Upper lobe of left lung (tissue), 6 donors: Measurements from ENCODE around the gene UBE2M. TPM values are rescaled to one million over a fixed set of nuclear protein-coding genes. Genes with fewer than 3 reads are reported as not detected.
"Not testable (repeated sequence)": the region's sequence is repeated elsewhere in the genome, so short reads cannot be mapped to it uniquely, and the experiment has no call there.

ENCODE experiments used
- ATAC-seq, 2 donors: fragments of 200-7000 bp; cut with Tn5 transposase; one replicate each; pipeline ENCODE4 v1.9.1; 2022; ENCODE audit warnings: mild to moderate bottlenecking in 2 of 2, moderate library complexity in 2 of 2; ENCODE audit not compliant: low FRiP score in 2 of 2
- DNase-seq, 2 donors: peaks; one replicate each; pipeline ENCODE4 v3.0.0-alpha.2; 2019 to 2020
- H3K27ac ChIP-seq, 4 donors: fragments of 200-600 bp; sonication (generic); one replicate each; pipeline ENCODE4 v1.5.1; 2016 to 2019
- H3K27me3 ChIP-seq, 4 donors: fragments of 200-600 bp; sonication (generic); one replicate each; pipeline ENCODE4 v1.5.1; 2017 to 2019
- H3K36me3 ChIP-seq, 4 donors: fragments of 200-600 bp; sonication (generic); one replicate each; pipeline ENCODE4 v1.5.1; 2016 to 2019
- H3K4me1 ChIP-seq, 4 donors: fragments of 200-600 bp; sonication (generic); one replicate each; pipeline ENCODE4 v1.5.1; 2018 to 2019
- H3K4me3 ChIP-seq, 4 donors: fragments of 200-600 bp; sonication (generic); one replicate each; pipeline ENCODE4 v1.5.1; 2017 to 2019; ENCODE audit warnings: mild to moderate bottlenecking in 2 of 4, moderate library complexity in 1 of 4
- H3K9me3 ChIP-seq, 4 donors: fragments of 200-600 bp; sonication (generic); one replicate each; pipeline ENCODE4 v1.5.1; 2018 to 2019
- EP300 ChIP-seq, 4 donors: sonication (generic); formaldehyde crosslinking; IDR thresholded peaks; one replicate each; pipeline ENCODE4 v1.5.1; 2017; ENCODE audit warnings: antibody characterized with exemption in 4 of 4, control low read depth in 2 of 4
- POLR2A ChIP-seq, 4 donors: fragments of 450-650 bp; IDR thresholded peaks; one replicate each; pipeline ENCODE4 v1.5.1; 2016 to 2017; ENCODE audit warnings: antibody characterized with exemption in 4 of 4, mild to moderate bottlenecking in 2 of 4
- POLR2AphosphoS5 ChIP-seq, 2 donors: sonication (generic); formaldehyde crosslinking; IDR thresholded peaks; one replicate each; pipeline ENCODE4 v1.5.1; 2017; ENCODE audit warnings: antibody characterized with exemption in 2 of 2
- WGBS, 2 donors: methylation state at CpG; one replicate each; pipeline ENCODE4 v1.1.5; 2017 to 2018; 5-methylcytosine and 5-hydroxymethylcytosine counted together
- total RNA-seq, 6 donors: library from RNA; depleted of rRNA in 4 of 6; stranded (reverse); fragments of >200 nt in 4 of 6; gene quantifications; one replicate each; pipeline versions ENCODE4 v1.1.0 to v1.2.1, GENCODE V29; 2016 to 2021
- TF ChIP-seq, protein P1 (sequence below), 6 experiments: fragments of 450-650 bp in 4 of 6; fragments of 200-600 bp in 2 of 6; sonication (generic) in 2 of 6; IDR thresholded peaks; one replicate each; pipeline ENCODE4 v1.5.1; 2016 to 2019; ENCODE audit warnings: antibody characterized with exemption in 6 of 6
- donor health status: DM: no; HTN: no; CAD: no; lungs with moderate emphysema.
- donor health status: DM: no; HTN: yes; CAD: no; lungs with severe emphysema.

The UBE2M gene
- total RNA-seq = 10 to 100 TPM; 33.0 to 53.9 (median 41.6) TPM

DNA sequence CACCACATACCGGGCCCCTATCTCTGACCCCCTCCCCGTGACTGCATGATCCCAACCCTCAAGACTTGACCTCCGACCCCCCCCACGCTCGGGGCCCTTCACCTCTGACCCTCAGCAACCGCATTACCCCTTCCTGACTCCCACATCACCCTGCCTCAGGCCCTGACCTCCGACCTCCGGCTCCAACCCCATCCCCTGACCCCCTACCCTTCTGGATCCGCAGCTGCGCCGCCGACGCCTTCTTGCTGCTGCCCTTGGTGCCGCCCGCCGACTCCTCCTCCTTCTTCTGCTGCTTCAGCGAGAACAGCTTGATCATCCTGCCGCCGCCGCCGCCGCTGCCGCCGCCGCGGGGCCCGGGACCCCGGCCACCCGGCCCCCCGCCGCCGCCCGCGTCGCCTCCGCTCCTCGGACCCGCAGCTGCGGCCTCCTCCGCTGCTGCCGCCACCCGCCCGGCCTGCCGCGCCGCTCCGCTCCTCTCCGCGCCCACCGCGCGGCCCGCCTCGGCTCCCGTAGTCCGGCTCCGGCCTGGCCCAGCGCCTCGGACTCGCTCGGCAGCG is at the start of gene UBE2M:
Gene UBE2M, minus strand, starts transcription at position 546 of the 557 bp plus-strand sequence. Its CDS starts 230 bp downstream, at position 316.
- Histone ChIP-seq H3K9me3 (no peaks in the 10 kb centered on the region), H3K27me3 (peaks cover 0 to 10% (median 0%) of the 10 kb centered on the region in 4 donors), H3K27ac (peak within 1 kb of the TSS; percentile 98 to 100 (median 98)), H3K4me1 (peaks cover 58 to 74% (median 64%) of the 10 kb centered on the region in 4 donors), H3K4me3 (peak within 1 kb of the TSS; percentile 71 to 96 (median 86)), H3K36me3 (peaks cover 9 to 23% (median 16%) of the 10 kb centered on the region in 4 donors)
- TF ChIP-seq POLR2AphosphoS5 (IDR thresholded peaks at IDR 0.05) (no peak), EP300 (IDR thresholded peaks at IDR 0.05) (no peak), POLR2A (IDR thresholded peaks at IDR 0.05) (no peak)
- TF ChIP-seq, protein P1, sequence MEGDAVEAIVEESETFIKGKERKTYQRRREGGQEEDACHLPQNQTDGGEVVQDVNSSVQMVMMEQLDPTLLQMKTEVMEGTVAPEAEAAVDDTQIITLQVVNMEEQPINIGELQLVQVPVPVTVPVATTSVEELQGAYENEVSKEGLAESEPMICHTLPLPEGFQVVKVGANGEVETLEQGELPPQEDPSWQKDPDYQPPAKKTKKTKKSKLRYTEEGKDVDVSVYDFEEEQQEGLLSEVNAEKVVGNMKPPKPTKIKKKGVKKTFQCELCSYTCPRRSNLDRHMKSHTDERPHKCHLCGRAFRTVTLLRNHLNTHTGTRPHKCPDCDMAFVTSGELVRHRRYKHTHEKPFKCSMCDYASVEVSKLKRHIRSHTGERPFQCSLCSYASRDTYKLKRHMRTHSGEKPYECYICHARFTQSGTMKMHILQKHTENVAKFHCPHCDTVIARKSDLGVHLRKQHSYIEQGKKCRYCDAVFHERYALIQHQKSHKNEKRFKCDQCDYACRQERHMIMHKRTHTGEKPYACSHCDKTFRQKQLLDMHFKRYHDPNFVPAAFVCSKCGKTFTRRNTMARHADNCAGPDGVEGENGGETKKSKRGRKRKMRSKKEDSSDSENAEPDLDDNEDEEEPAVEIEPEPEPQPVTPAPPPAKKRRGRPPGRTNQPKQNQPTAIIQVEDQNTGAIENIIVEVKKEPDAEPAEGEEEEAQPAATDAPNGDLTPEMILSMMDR (IDR thresholded peaks at IDR 0.05) = no peak
- no peak for ATAC-seq
- DNase-seq = peak in 1 of 2 donors; percentile 63
- 1% methylated on average over 23 to 35 of the region's 62 CpGs for WGBS, 2 donors

DNA sequence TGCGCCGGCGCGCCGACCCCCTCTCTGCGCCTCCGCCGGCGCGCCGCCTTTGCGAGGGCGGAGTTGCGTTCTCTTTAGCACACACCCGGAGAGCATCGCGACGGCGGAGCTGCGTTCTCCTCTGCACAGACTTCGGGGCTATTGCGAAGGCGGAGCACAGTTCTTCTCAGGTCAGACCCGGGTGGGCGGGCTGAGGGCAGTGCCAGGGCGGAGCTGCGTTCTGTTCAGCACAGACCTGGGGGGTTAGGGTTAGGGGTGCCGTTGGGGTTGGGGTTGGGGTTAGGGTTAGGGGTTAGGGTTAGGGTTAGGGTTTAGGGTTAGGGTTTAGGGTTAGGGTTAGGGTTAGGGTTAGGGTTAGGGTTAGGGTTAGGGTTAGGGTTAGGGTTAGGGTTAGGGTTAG is 48.8 kb upstream of the UBE2M start:
- not testable (repeated sequence) for H3K4me3 ChIP-seq, H3K27me3 ChIP-seq, H3K4me1 ChIP-seq, DNase-seq, H3K36me3 ChIP-seq, H3K27ac ChIP-seq, H3K9me3 ChIP-seq, ATAC-seq
- WGBS, 2 donors = 88% methylated on average over 15 of the region's 28 CpGs; no CpG with 5 or more reads in 1 of the 2 donors

DNA sequence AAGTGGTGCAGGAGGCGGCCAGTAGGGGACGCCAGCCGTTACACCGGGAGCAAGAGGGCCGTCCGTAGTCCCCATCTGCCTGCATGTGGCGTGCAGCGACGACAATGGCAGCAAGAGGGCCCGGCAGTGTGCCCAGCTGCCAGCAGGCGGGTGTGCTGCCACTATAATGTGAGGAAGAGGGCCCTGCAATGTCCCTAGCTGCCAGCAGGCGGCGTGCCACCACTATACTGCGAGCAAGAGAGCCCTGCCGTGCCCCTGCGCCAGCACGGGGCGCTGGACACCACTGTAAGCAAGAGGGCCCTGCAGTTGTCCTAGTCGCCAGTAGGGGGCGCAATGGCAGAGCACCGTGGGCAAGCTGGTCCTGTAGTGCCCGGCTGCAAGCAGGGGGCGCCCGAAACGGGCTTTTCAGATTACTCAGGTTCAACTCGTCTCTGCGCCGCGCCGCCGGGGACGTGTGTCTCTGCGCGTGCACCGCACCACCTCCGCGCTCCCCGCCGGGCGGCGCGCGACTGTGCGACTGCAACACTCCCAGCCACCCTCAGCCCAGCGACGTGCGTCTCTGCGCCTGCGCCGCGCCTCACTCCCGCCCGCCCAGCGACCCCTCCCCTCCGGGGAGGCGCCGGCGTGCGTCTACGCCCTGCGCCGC is 48.0 kb upstream of the UBE2M start:
- DNase-seq = peak in 1 of 2 donors; percentile 86
- H3K4me1 ChIP-seq, H3K27me3 ChIP-seq, H3K36me3 ChIP-seq, H3K27ac ChIP-seq, H3K4me3 ChIP-seq, H3K9me3 ChIP-seq, ATAC-seq: not testable (repeated sequence)
- 84 to 87% methylated on average over 6 to 54 of the region's 62 CpGs for WGBS, 2 donors
- TF ChIP-seq, protein P1 (IDR thresholded peaks at IDR 0.05) = peak in 4 of 6 experiments; percentile 15 to 56 (median 41)

DNA sequence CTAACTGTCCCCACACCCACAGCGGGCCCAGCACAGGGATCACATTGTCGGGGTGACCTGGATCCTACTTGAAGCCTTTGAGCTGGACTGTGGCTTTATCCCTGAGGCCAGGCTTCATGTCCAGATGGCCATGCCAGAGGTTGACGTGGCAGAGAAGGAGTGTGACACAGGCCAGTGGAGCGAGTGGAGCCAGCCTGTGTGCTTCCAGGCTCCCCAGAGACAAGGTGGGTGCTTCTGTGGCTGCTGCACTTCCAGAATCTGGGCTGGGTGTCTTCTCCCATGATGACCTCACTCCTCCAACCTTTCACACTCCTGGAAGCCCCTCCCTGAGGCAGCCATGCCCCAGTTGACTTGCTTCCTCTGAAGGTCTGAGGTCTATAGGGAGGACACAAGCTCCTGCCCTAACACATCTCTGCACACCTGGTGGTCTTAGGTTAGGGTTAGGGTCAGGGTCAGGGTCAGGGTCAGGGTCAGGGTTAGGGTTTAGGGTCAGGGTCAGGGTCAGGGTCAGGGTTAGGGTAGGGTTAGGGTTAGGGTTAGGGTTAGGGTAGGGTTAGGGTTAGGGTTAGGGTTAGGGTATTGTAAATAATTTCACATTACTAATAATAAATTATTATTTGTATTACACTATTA is 27.8 kb upstream of the UBE2M start:
- Histone ChIP-seq H3K9me3 (no peaks in the 10 kb centered on the region), H3K4me3 (no peak overlapping the region), H3K36me3 (peaks cover 0 to 31% (median 19%) of the 10 kb centered on the region in 4 donors), H3K27ac (no peak overlapping the region), H3K27me3 (no peaks in the 10 kb centered on the region), H3K4me1 (peaks cover 3 to 5% (median 3%) of the 10 kb centered on the region in 4 donors)
- 87 to 100% methylated on average over 2 to 4 of the region's 4 CpGs for WGBS, 2 donors
- TF ChIP-seq POLR2A (IDR thresholded peaks at IDR 0.05) (no peak), EP300 (IDR thresholded peaks at IDR 0.05) (no peak), POLR2AphosphoS5 (IDR thresholded peaks at IDR 0.05) (no peak)
- DNase-seq (no peak), ATAC-seq (no peak)

DNA sequence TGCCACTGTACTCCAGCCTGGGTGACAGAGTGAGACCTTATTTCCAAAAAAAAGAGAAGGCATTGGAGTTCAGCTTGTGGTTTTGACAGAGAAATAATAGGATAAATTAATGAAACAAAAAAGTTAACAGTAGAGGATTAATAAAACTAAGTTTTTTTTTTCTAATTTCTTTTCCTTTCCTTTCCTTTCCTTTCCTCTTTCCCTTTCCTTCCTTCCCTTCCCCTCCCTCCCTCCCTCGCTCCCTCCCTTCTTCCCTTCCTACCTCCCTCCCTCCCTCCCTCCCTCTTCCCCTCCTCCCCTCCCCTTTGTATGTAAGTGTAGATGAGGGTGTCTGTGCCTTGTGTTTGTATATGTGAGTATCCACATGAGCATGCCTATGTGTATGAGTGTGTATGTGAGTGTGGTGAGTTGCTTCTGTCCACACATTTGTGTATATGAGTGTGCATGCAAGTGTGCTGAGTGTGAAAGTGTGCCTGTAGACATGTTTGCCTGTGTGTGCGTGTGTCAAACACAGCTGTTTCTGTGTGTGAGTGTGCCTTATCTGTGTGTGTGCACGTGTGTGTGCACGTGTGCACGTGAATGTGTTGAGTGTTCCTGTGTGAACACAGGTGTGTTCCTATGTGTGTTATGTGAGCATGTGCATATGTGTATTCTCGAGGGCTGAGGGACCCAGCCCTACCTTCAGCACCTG is 27.2 kb upstream of the UBE2M start:
- WGBS, 2 donors = 76 to 91% methylated on average over 2 to 6 of the region's 6 CpGs
- no peak for ATAC-seq

More for the DNA sequence above, 27.2 kb upstream of the UBE2M start:
- no peak overlapping the region for H3K4me3 ChIP-seq
- TF ChIP-seq EP300 (IDR thresholded peaks at IDR 0.05) (no peak), POLR2AphosphoS5 (IDR thresholded peaks at IDR 0.05) (no peak), POLR2A (IDR thresholded peaks at IDR 0.05) (no peak)
- TF ChIP-seq, protein P1 (IDR thresholded peaks at IDR 0.05) = no peak
- H3K27me3 ChIP-seq = no peaks in the 10 kb centered on the region
- no peak for DNase-seq
- H3K27ac ChIP-seq = no peak overlapping the region
- peaks cover 0 to 31% (median 19%) of the 10 kb centered on the region in 4 donors for H3K36me3 ChIP-seq
- H3K9me3 ChIP-seq = no peaks in the 10 kb centered on the region
- peaks cover 9 to 11% (median 9%) of the 10 kb centered on the region in 4 donors for H3K4me1 ChIP-seq
